AG20443 (cell line): ENCODE results near the gene CIB1.
"Not testable (repeated sequence)": the region's sequence is repeated elsewhere in the genome, so short reads cannot be mapped to it uniquely, and the experiment has no call there.

Experiments used
- DNase-seq: peaks from one replicate; pipeline ENCODE4 v3.0.0; 2012; ENCODE audit warnings: low spot score, mixed read lengths

CIB1 gene

DNA sequence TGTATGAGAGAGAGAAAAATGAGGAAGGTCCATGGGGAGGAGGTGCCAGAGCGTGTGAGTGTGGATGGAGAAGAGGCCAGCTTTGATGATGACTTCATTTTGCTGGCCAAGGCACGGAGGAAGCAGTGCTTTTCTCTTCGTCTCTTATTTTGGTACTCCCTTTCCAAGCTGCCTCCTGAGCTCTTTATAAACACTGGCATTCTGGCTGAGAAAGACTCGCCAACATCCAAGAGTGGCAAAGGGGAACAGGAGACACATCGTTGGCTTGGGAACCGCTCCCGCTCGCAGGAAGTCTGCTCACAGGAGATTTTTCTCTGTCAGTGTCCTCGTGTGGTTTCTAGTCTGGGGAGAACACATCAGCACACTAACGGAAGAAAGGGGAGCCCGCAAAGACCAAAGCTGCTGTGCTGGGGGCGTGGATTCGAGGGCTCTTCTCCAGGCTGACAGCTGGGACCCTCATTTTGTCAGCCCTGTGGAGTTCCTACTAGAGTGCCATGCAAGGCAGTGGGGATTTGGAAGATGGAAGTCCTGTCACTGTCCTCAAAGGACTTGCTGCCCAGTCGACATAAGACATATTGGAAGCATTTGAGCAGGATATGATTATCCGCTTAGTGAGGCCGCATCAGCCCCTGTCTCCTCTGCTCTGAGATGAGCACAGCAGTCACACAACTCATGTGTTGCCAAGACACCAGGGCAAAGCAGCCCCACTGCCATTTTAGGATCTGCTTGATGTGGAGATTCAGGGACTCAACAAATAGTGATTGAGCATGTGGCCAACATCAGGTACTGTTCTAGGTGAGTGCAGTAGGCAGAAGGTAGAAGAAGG lies 40.6 kb downstream of the CIB1 start:
- DNase-seq, result peak; percentile 4

DNA sequence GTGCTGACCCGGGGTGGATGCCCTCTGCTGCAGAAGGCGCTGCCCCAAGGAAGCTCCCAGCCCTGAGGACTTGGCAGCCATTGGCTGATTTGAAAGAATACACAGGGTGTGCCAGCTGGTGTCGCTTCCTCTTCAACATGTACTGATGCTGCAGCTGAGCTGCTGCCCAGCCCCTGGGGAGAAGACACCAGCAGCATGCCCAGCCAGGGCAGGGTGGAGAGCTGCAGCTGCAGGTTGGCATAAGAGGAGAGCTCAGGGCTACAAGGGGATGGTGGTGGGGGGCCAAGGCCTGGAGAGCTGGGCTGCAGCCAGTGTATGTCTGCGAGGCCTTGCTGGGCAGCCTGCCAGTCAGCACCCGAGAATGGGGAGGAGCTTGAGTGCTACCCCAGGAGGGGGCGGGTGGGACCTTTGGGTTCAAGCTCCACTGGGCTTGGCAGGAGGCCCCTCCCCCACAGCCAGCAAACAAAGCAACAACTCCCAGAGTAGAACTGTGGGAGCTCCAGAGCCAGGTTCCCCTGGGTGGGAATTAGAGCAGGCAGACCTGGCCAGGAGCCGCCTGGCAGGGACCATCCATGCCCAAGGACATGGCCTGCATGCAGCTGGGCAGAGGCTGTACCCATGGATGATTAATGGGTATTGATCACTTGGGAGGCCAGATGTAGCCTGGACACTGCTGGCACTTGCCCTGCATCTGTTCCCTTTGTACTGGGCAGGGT lies 41.8 kb downstream of the CIB1 start:
- DNase-seq, result peak; percentile 17

DNA sequence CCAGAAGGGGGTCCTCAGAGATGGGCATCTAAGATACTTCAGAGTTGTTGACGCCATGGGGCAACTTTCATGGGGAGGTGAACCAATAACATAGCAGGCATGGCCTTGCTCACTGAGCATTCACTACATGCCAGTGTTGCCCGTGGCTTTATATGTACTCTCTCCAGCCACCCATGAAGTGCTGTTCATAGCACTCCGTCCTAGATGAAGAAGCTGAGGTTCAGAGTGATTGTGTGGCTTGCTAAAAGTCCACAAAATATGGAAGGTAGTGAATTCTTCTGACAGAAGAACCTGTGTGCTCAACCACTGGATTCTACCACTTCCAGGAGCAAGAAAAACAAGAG lies 42.4 kb downstream of the CIB1 start:
- no peak for DNase-seq

DNA sequence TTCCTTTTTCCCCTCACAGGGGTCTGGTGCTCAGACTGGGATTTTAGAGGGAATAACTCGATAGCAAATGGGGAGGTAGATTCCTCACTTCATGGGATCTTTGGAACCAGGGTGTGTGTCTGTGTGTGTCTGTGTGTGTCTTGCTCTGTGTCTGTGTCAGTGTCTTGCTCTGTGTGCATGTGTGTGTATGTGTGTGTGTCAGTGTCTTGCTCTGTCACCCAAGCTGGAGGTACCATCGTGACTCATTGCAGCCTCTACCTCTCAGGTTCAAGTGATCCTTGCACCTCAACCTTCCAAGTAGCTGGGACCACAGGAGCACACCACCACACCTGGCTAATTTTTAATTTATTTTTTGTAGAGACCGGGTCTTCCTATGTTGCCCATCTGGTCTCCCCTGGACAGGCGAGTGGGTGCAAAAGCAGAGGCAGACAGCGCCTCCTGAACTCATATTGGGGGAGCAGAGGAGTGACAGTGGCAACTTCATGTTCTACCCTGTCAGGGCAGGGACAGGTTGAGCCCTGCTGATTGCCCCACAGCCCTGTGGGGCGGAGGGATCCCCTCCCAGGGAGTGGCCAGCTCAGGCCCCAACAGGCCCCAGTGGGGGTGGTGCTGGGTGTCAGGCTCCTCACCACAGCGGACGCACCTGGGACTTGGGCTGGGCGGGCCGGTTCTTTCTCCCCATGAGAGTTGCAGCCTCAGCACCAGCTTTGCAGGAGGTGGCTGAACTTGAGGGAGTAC lies 43.0 kb downstream of the CIB1 start:
- no peak for DNase-seq

DNA sequence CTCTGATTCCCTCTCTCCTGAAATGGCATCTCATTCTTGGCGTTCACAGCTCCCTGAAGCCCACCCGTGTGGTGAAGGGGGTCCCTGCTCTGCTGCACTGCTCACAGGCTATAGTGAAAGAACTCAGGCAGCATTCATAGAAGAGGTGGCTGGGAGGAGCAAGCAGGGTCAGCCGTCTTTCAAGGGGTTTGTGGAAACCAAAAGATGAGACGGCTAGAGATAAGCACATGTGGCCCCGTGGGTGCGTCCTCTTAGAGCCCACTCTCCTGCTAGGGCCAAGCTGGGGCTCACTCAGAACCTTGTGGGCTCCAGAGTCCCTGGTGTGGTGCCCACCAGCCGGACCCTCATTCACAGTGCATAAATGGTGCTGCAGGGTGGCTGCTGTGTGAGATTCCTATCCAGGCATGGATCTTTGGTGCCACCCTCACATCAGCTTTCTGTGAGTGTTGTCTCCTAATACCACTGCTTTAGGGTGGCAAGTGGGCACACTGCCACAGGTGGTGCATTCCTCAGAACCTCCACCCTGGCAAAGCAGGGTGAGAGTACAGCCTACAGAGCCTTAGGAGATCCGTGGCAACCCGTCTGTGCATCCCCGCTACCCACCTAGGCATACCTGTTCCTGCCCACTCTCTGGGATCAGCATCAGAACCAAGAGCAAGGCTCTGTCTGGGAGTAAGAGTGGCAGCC lies 43.8 kb downstream of the CIB1 start:
- DNase-seq, result no peak

DNA sequence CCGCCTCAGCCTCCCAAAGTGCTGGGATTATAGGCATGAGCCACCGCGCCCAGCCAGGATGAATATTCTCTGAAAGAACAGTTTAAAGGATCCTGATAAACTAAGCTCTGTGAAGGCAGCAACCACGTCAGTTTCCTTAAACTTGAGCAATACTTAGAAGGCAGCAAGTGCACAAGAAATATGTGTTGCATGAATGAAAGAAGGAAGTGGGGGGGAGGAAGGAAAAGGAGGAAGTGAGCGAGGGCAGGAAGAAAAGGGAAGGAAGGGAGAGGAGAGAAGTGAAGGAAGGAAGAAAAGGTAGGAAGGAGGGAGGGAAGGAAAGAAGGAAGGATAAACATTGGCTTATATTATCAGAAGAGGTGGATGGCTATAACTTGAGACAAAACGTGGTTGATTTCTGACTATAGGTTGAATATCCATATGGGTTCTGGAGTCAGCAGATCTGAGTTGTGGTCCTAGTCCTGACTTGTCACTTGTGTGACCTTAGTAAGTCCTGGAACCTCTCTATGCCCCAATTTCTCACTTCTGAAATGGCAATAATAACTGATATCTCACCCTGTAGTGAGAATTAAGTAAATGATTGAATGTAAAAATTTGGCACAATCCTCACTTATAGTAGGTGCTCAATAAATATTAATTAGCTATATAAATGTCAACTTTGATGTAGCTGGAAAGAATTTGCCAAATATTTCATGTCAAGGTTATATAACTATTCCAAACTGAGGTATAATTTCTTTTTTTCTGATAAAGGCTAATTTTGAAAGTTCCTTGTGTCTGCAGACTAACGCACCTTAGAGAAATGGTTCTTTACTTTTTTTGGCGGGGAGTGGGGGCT lies 44.6 kb downstream of the CIB1 start:
- DNase-seq, result no peak

DNA sequence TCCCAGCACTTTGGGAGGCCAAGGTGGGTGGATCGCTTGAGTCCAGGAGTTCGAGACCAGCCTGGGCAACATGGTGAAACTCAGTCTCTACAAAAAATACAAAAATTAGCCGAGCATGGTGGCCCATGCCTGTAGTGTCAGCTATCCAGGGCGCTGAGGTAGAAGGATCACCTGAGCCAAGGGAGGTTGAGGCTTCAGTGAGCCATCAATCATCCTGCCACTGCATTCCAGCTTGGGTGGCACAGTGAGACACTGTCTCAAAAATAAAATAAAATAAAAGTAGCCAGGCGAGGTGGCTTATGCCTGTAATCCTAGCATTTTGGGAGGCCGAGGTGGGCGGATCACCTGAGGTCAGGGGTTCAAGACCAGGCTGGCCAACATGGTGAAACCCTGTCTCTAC lies 45.7 kb downstream of the CIB1 start:
- not testable (repeated sequence) for DNase-seq

DNA sequence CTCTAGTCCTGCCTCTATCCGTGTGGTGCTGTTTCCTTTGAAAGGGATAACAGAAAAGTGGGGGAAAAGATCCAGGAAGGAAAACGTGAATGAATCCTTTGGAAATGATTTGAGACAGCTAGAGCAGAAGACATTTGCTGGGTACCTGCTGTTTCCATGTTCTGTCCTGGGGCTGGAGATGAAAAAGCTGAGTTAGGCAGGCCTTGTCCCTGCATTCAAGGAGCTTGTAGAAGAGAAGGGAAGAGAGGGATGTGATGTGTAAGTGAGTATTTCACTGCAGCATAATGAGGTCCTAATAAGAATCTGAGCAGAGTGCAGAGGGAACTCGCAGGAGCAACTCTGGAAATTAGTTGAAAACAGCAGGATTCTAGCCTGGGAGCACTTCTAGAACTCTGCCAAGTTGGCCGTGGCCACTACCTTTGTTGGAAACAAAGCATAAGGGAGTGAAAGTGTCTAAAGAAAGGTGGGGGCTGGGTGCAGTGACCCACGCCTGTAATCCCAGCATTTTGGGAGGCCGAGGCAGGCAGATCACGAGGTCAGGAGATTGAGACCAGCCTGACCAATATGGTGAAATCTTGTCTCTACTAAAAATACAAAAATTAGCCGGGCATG lies 46.4 kb downstream of the CIB1 start:
- no peak for DNase-seq

DNA sequence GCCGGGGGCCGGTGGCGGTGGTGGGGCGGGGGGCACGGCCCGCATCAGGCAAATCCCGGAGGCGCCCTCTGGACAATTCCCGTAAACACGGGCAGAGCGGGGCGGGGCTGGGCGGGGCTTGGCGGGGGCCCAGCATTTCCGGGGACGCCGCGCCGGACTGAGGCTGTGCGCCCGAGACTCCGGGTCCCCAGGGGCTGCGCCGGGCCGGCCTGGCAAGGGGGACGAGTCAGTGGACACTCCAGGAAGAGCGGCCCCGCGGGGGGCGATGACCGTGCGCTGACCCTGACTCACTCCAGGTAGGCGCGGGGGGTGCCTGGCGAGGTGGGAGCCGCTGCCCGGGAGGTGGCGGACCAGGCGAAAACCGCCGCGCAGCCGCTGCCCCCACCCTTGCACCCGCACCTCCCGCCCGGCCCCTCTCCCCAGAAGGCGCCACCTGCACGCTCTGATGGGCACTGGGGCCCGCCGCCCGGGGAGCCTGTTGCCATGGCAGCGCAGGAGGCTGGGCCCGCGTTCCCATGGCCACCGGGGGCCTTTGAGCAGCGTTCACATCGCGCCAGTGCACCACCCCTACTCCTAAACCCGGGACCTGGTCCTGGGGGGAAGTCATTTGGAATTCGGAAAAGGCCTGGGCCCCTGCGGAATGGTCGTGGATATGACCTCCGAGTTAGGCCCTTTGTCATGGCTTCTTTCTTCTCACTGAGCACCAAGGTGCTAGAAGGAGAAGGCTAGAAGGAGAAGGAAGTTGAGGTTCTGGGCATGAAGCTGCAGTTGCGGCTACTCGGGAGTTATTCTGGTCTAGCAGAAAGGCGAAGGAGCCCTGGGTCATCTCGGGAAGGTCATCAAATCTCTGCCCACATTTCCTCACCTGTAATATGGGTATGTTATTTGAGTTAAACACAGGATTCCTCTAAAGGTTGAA lies 48.7 kb downstream of the CIB1 start:
- DNase-seq, result peak; percentile 79

DNA sequence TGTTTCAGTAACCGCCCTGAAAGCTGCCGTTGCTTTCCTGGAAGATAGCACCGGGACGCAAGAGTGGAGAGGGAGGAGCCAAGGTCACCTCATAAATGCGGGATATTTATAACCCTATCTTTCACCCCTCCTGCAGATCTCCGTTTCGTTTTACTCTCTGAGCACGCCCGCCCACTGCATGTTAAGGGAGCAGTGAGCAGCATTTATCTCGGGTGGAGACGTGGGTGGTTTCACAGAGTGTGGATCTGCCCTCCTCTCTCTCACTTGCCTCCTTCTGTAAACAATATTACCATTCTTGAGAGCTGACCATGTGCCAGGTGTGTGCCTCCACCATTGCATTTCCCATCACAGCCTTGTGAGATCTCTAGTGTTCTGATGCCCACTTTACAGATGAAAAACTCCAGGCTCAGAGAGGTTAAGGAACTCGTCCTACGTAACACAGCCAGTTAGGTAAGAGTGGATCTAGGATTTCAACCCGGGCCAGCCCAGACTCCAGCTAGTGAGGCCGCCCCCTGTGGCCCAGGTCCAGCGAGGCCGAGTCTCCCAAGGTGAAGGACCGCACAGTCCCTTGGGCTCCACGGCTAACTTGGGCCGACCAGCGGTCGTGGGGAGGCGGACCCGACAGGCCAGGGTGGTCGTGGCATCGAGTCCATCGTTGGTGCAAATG lies 49.5 kb downstream of the CIB1 start:
- peak; percentile 69 for DNase-seq

DNA sequence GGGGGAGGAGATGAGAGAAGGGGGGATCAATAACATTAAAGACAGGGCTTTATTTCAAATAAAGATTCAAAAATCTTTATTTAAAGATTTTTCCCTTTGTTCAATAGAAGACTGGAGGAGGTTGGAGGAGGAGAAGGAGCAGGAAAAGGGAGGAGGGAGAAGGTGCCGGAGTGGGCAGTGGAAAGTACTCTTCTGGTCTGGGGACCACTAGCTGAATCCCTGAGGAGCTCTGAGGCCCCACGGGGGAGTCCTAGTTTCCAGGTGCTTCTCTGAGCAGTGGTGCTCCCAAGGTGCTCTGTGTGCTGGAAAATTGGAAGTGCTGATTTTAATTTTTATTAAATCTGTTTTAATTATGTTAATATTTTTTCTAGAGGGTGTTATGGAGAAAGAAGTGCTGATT lies 52.0 kb downstream of the CIB1 start:
- no peak for DNase-seq
